H1 (cell line): ENCODE data around the gene HMX1. TPM values are rescaled to one million over a fixed set of nuclear protein-coding genes. Genes with fewer than 3 reads are reported as not detected.

Experiments used
- BRCA1 ChIP-seq: IDR thresholded peaks from 2 replicates; pipeline ENCODE4 v1.6.1; 2012; ENCODE audit warnings: low read depth, low read length, improper control_type of control experiment
- CBX5 ChIP-seq: fragments of 300-800, 300-1000 bp; sonication (generic); IDR thresholded peaks from 2 replicates; pipeline ENCODE4 v1.7.1; 2016; ENCODE audit warnings: antibody characterized with exemption, low read length, low read depth
- CHD1 ChIP-seq: IDR thresholded peaks from 2 replicates; pipeline ENCODE4 v1.6.1; 2012; ENCODE audit warnings: low read depth, low read length, improper control_type of control experiment
- EGR1 ChIP-seq: IDR thresholded peaks from 2 replicates; pipeline ENCODE4 v1.6.1; 2011; ENCODE audit warnings: low read depth, low read length, borderline replicate concordance
- EZH2 ChIP-seq: fragments of 200-600 bp; sonication (generic); IDR thresholded peaks from 2 replicates; pipeline ENCODE4 v1.7.1; 2012; ENCODE audit warnings: low read depth, mild to moderate bottlenecking, moderate library complexity, low read length, inconsistent platforms; ENCODE audit not compliant: severe bottlenecking
- JUN ChIP-seq: IDR thresholded peaks from 2 replicates; pipeline ENCODE4 v1.6.1; 2011; ENCODE audit warnings: low read depth, mild to moderate bottlenecking, improper control_type of control experiment, low read length
- KDM4A ChIP-seq: IDR thresholded peaks from one replicate; pipeline ENCODE4 v1.7.1; 2012; ENCODE audit warnings: low read depth, mild to moderate bottlenecking, moderate library complexity, low read length, inconsistent platforms; ENCODE audit not compliant: severe bottlenecking
- KDM5A ChIP-seq: fragments of 200-600 bp; IDR thresholded peaks from 2 replicates; pipeline ENCODE4 v1.7.1; 2012; ENCODE audit warnings: mild to moderate bottlenecking, low read length, inconsistent platforms, mixed read lengths
- NRF1 ChIP-seq: IDR thresholded peaks from 2 replicates; pipeline ENCODE4 v1.6.1; 2011; ENCODE audit warnings: mild to moderate bottlenecking, low read depth, low read length, improper control_type of control experiment
- POLR2A ChIP-seq, 2 experiments: IDR thresholded peaks; 1 replicate in 1 of 2; 2 replicates in 1 of 2; pipeline ENCODE4 v1.6.1; 2011; ENCODE audit warnings: low read depth in 2 of 2, low read length in 2 of 2, mild to moderate bottlenecking in 2 of 2; ENCODE audit errors: control extremely low read depth in 1 of 2
- RNF2 ChIP-seq: fragments of 200-900, 300-1000 bp; sonication (generic); IDR thresholded peaks from 2 replicates; pipeline ENCODE4 v1.7.1; 2016; ENCODE audit warnings: borderline replicate concordance, low read depth, mild to moderate bottlenecking, antibody characterized with exemption, low read length; ENCODE audit not compliant: poor library complexity, severe bottlenecking; ENCODE audit errors: missing control alignments
- SIRT6 ChIP-seq: IDR thresholded peaks from one replicate; pipeline ENCODE4 v1.7.1; 2012; ENCODE audit warnings: low read length, inconsistent platforms
- SP2 ChIP-seq: IDR thresholded peaks from 2 replicates; pipeline ENCODE4 v1.6.1; 2012; ENCODE audit warnings: mild to moderate bottlenecking, low read length, inconsistent platforms
- TAF1 ChIP-seq: IDR thresholded peaks from 2 replicates; pipeline ENCODE4 v1.6.1; 2011; ENCODE audit warnings: mild to moderate bottlenecking, low read depth, low read length
- TBP ChIP-seq: IDR thresholded peaks from 2 replicates; pipeline ENCODE4 v1.6.1; 2011; ENCODE audit warnings: low read depth, low read length, improper control_type of control experiment
- TEAD4 ChIP-seq: IDR thresholded peaks from 2 replicates; pipeline ENCODE4 v1.6.1; 2012; ENCODE audit warnings: low read depth, low read length, inconsistent platforms, mixed read lengths
- YY1 ChIP-seq: IDR thresholded peaks from 2 replicates; pipeline ENCODE4 v1.6.1; 2011; ENCODE audit warnings: low read depth, mild to moderate bottlenecking, low read length
- polyA plus RNA-seq, 7 experiments: library from polyadenylated mRNA; depleted of rRNA in 3 of 7; stranded (reverse) in 5 of 7; unstranded in 2 of 7; fragments of >200 nt in 5 of 7; fragments of 200-250 nt in 2 of 7; gene quantifications; 1 replicate in 5 of 7; 2 replicates in 1 of 7; 4 replicates in 1 of 7; pipeline versions ENCODE4 v1.2.1 to v1.2.3, GENCODE V29; 2011 to 2013; ENCODE audit warnings: missing spikeins in 2 of 7, mixed read lengths in 2 of 7
- total RNA-seq: library from RNA; stranded (reverse); fragmentation: NEBNext Ultra II Directional; extraction: Animal tissue kit (Norgen Biotek cat#: 25700); gene quantifications from 2 replicates; pipeline ENCODE4 v1.2.1, GENCODE V29; 2021
- TF ChIP-seq, protein P1 (sequence below): IDR thresholded peaks from 2 replicates; pipeline ENCODE4 v1.6.1; 2011; ENCODE audit warnings: low read length, improper control_type of control experiment
- TF ChIP-seq, protein P2 (sequence below), 3 experiments: IDR thresholded peaks; 1 replicate in 2 of 3; 2 replicates in 1 of 3; pipeline versions ENCODE4 v1.5.1 to v1.6.1; 2011; ENCODE audit warnings: low read length in 3 of 3, mild to moderate bottlenecking in 3 of 3, inconsistent platforms in 2 of 3, low read depth in 1 of 3, moderate library complexity in 1 of 3; ENCODE audit not compliant: insufficient read depth in 1 of 3; ENCODE audit errors: control extremely low read depth in 1 of 3
- TF ChIP-seq, protein P3 (sequence below): IDR thresholded peaks from 2 replicates; pipeline ENCODE4 v1.6.1; 2012; ENCODE audit warnings: inconsistent platforms
- TF ChIP-seq, protein P4 (sequence below): IDR thresholded peaks from 2 replicates; pipeline ENCODE4 v1.6.1; 2011; ENCODE audit warnings: low read depth, mild to moderate bottlenecking, low read length; ENCODE audit not compliant: insufficient read depth

The HMX1 gene
- total and polyA plus RNA-seq, 2 of the 8 experiments (the other 6 are each of a cell fraction or from before 2014, with no cell fraction given) = 0.26 TPM; not detected in 1

DNA sequence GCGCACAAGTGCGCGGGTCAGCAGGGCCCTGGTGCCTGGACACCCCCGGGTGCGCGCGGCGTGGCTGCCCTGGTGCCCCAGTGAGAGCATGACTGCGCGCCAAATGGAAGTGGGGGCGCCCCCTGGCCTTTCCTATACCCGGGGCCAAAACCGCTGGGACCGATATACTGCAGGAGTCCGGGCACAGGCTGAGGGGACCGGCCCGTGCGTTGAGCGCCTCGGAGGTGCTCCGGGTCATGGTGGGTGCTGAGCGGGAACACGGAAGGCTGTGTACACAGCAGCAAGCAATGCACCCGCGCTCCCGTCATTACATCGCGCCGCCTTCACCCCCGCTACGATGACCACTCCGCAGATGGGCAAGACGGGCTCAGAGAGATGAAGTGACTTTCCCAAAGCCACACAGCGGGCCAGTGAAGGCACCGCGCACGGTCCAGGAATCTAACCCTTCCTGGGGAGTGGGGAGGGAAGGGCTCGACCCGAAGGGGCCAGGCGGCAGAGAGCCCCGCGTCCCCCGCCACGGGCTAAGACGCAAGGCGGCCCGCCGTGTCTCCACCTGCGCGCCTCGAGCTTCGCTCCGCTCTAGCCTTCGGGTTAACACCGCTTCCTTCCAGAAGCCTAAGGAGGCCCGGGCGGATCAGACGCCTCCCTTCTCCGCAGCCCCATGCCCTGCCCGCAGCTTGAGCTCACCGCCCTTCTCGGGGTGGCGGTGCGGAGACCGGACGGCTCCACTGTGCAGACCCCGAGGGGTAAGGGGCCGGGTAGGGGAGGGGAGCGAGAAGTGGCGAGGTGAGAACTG lies 11.3 kb downstream of the HMX1 start (continued):
- no peak for TF ChIP-seq NRF1
- no peak for TF ChIP-seq SIRT6
- no peak for TF ChIP-seq SP2
- TF ChIP-seq, protein P1, sequence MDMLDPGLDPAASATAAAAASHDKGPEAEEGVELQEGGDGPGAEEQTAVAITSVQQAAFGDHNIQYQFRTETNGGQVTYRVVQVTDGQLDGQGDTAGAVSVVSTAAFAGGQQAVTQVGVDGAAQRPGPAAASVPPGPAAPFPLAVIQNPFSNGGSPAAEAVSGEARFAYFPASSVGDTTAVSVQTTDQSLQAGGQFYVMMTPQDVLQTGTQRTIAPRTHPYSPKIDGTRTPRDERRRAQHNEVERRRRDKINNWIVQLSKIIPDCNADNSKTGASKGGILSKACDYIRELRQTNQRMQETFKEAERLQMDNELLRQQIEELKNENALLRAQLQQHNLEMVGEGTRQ = no peak
- TF ChIP-seq, protein P2, sequence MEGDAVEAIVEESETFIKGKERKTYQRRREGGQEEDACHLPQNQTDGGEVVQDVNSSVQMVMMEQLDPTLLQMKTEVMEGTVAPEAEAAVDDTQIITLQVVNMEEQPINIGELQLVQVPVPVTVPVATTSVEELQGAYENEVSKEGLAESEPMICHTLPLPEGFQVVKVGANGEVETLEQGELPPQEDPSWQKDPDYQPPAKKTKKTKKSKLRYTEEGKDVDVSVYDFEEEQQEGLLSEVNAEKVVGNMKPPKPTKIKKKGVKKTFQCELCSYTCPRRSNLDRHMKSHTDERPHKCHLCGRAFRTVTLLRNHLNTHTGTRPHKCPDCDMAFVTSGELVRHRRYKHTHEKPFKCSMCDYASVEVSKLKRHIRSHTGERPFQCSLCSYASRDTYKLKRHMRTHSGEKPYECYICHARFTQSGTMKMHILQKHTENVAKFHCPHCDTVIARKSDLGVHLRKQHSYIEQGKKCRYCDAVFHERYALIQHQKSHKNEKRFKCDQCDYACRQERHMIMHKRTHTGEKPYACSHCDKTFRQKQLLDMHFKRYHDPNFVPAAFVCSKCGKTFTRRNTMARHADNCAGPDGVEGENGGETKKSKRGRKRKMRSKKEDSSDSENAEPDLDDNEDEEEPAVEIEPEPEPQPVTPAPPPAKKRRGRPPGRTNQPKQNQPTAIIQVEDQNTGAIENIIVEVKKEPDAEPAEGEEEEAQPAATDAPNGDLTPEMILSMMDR (IDR thresholded peaks at IDR 0.05; ENCODE audit: control extremely low read depth in 1 of 3, insufficient read depth in 1 of 3, low read depth in 1 of 3, low read length in 3 of 3) = no peak
- TF ChIP-seq EGR1 = 0 out of 2 replicates have a peak, but pooled peaks have one; percentile 6
- TF ChIP-seq TAF1 = no peak
- no peak for TF ChIP-seq CBX5
- TF ChIP-seq KDM4A = peak; percentile 4
- TF ChIP-seq, protein P3, sequence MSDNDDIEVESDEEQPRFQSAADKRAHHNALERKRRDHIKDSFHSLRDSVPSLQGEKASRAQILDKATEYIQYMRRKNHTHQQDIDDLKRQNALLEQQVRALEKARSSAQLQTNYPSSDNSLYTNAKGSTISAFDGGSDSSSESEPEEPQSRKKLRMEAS = peak; percentile 80
- no peak for TF ChIP-seq TBP
- TF ChIP-seq BRCA1 = no peak
- TF ChIP-seq JUN = no peak
- no peak for TF ChIP-seq YY1
- no peak for TF ChIP-seq CHD1
- no peak for TF ChIP-seq POLR2A (IDR thresholded peaks at IDR 0.05; ENCODE audit: control extremely low read depth in 1 of 2, low read depth in 2 of 2, low read length in 2 of 2)
- TF ChIP-seq KDM5A = no peak
- peak; percentile 98 for TF ChIP-seq EZH2
- peak; percentile 85 for TF ChIP-seq RNF2
- no peak for TF ChIP-seq TEAD4
- TF ChIP-seq, protein P4, sequence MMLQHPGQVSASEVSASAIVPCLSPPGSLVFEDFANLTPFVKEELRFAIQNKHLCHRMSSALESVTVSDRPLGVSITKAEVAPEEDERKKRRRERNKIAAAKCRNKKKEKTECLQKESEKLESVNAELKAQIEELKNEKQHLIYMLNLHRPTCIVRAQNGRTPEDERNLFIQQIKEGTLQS = no peak
